GM21825 (cell line): ENCODE results near the gene CMIP.

ENCODE experiments used
- ATAC-seq: cut with Tn5 transposase; IDR thresholded peaks from one replicate; pipeline ENCODE4 v1.9.1; 2021; ENCODE audit warnings: mild to moderate bottlenecking, moderate library complexity; ENCODE audit not compliant: unreplicated experiment

Gene CMIP

DNA sequence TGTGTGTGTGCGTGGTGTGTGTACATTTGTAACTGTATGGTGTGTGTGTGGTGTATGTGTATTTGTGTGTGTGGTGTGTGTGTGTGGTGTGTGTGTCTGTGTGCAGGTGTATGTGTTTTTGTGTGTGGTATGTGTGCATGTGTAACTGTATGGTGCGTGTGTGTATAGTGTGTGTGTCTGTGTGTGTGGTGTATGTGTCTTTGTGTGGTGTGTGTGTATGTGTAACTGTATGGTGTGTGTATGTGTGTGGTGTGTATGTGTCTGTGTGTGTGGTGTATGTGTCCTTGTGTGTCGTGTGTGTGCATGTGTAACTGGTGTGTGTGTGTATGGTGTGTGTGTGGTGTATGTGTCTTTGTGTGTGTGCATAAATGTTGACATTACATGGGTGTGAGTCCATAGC is 170.8 kb downstream of the CMIP start:
- no peak for ATAC-seq

DNA sequence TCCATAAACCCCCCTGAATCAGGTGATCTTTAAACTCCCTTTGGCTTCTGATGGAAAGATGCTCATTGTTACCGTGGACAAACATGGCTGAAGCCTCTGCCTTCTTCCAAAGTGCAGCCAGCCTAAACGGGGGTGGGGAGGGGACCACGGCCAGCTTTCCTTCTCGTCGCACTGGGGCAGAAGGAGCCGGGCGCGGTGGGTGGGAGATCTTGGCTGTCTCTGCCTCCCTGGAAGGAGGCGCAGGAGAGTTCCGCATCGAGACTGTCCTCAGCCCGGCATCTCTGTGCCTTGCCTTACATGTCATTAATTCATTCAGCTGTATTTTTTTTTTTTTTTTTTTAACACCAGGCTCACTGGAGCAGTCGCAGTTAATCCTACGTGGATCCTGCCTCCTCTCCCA is 171.2 kb downstream of the CMIP start:
- no peak for ATAC-seq

DNA sequence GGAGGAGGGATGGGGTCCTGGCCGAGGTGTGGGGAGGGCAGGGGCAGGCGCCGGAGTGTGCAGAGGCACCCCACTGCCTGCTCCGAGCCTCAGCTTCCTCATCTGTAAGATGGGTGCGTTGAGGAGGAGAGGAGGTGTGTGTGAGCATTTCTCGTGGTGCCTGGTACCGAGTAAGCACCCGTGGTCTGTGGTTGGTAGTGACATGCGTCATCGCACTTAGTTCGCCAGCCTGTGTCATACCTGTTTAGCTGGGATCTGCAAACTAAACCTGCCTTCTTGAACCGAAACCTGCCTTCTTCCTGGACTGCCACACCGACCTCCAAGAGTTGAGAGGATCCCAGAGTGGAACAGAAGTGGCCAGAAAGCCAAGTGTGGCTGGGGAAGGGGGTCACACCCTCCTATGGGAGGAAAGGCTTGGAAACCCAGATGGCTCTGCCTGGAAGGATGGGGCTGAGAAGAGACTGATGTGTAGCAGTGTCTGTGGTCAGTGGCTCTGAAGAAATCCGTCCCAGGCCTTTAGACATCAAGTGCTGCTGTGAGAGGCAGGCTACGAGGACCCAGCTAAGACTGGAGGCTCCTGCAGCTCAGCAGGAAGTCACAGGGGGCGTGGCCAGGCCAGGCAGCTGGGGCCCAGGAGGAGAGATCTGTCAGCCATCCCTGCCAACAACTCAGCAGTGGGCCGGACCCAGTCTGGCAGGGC is 171.9 kb downstream of the CMIP start:
- ATAC-seq: peak; percentile 77

DNA sequence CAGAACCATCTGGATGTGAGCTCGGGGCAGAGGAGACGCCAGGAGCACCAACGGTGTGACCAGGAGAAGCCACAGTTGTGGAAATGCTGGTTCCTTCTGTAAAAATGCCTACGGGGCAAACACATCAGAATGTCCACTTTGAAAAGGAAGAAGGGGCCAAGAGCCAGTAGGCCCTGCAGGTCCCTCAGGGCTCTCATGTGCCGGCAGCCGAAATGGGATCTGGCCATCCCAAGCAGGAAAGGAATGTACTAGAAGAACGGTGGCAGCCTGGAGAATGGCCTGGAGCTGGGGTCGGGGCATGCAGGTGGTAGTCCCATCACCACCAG is 172.4 kb downstream of the CMIP start:
- no peak for ATAC-seq

DNA sequence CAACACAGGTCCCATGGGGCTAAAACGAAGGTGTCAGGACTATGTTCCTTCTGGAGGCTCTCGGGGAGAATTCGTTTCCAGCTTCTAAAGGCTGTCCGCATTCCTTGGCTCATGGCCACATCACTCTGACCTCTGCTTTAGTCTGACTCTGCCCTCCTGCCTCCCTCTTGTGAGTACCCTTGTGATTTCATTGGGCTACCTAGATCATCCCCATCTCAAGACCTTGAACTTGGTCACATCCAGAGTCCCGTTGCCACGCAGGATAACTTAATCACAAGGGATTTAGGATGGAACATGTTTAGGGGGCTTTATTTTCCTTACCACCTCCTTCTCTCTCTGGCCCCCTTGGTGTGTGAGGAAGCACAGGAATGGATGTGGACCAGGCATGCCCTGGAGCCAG is 173.6 kb downstream of the CMIP start:
- ATAC-seq: no peak

DNA sequence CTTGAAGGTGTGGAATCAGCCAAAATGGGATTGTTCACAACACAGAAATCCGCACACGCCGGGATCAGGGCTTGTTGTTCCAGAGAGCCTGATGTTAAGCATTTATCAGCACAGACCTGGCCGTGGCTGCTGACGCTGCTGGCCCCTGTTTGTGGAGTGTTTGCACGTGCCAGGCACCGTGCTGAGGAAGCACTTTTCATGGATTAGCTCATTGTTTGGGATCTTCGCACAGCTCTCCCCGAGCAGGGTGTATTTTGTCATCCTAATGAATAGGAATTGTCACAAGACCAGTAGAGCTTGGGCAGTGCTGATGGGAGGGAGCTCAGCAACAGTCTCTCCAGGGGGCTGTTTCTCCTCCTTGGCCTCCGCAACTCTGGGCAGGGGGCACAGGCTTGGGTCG is 174.1 kb downstream of the CMIP start:
- ATAC-seq: no peak

DNA sequence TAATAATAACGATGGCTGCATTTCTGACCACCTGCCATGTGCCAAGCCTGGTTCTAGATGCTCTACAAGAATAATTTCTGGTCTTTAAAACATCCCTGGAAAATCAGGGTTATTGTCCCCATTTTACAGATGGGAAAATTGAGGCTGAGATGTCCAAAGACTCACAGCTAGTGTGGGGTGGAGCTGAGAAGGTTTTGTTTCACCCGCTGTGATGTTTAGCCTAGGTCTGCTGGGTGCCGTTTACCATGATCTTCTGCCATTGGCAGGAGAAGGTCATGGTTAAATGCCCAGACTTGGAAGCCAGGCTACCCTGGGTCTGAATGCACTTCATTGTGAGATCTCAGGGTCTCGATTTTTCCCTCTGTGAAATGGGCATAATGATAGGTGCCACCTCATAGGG is 175.4 kb downstream of the CMIP start:
- no peak for ATAC-seq

DNA sequence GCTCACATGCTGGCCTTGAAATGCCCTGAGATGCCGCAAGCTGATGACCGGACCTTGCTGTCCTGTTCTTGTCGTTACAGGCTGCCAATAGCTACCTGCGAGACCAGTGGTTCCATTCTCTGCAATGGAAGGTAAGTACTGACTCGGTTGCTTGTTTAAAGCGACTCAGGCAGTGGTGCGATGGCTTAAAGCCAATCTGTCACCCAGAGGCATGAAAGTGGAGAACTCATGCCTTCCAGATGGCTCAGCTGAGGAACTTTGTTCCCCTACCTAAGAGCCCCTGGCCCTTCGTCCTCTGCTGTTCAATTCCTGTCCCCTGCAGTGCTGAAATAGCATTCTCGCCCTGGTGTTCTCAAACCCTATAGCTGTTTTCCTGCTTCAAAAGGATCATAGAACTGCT is 176.2 kb downstream of the CMIP start:
- ATAC-seq: no peak

DNA sequence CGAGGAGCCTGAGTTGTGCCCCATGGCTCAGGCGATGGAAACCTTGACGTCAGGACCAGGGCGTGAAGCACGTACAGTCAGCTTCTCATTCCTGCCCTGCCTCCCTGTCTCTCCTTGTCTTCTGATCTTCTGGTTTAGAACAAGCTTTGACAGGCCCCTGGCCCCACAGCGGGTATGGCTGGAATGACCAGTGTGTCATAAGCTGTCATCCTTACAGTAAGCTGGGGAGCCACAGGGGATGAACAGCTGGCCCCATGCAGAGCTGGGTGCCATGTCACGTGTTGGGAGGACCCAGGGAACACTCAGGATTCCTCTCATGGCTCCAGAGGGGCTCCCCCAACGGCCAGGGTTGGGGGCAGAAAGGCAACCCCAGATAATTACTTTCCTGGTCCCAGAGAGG is 176.9 kb downstream of the CMIP start:
- ATAC-seq: no peak

DNA sequence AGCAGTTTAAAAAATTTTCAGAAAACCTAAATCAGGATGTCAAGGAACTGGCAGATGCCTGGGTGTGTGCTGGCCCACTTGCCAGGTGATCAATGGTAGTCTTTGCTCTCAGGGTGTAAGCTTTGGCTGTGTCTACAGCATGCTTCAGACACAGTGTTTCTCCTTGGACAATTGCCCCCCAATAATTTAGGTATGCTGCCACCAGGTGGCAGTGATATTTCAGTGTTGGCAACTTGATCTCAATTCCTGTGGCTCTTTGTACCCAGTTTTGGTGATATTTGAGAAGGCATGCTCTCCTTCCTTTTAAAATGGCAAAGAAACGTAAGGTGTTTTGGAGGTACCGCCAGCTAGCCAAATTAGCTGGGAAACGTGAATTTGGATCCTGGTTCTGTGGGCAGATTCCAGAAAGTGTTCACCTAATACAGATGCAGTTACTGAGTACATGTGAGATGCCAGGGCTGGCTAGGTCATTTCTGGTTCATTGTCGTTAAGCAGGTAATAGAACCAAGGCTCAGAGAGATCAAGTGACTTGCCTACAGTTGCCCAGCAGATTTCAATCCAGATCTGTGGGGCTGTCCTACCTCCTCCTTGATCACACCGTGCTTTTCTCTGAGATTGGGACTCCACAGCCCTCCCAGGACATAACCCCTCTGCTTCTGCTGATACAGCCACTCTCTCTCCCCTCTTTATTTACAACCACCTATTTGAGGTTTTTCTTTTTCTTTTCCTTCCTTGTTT is 178.9 kb downstream of the CMIP start:
- no peak for ATAC-seq

DNA sequence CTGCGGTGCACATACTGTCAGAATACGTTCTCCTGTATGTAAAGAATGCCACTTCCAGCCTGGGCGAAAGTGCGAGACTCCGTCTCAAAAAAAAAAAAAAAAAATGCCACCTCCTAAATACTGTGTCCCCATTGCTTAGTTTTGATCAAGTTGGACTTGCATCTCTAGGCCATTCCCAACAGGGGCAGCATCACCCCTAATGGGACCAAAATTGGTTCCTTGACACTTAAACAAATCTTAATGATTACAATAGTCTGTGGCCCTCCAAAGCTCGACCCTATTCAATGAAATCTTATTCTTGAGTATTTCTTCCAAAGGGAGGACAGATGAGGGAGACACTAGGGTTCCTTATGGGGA is 179.8 kb downstream of the CMIP start:
- no peak for ATAC-seq

DNA sequence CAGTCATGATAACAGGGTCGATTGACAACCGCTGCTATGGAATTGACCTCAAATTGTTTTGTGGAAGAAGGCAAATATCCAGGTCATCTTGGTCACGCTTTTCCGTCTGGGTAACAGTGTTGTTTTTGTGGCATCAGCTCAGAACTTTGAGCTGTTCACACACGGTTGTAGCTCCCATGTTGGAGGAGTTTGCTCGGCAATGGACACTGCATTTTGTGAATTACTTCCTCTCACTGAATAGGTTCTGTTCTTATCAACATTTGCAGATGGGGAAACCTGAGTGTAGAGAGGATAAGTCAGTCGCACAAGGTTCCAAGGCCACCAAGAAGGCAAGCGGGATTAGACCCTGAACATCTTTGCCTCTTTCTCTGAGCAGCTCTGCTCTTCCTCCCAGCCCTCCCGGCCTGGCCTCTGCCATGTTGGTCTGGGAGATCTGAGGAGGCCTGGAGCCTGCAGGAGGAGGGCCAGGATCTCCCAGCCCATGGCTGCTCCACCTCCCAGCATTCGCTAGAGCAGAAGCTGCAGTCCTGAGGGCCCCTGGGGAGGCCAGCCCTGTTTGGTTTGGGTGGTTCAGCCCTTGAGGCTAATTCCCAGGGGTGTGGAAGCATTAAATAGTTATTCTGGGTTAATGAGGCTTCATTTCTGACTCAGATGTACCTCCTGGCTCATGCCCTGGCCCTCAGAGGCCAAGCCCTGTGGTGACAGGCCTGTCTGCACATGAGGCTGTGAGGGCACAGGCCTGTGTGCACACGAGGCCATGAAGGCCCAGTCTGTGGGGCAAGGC is 180.3 kb downstream of the CMIP start:
- ATAC-seq: no peak

DNA sequence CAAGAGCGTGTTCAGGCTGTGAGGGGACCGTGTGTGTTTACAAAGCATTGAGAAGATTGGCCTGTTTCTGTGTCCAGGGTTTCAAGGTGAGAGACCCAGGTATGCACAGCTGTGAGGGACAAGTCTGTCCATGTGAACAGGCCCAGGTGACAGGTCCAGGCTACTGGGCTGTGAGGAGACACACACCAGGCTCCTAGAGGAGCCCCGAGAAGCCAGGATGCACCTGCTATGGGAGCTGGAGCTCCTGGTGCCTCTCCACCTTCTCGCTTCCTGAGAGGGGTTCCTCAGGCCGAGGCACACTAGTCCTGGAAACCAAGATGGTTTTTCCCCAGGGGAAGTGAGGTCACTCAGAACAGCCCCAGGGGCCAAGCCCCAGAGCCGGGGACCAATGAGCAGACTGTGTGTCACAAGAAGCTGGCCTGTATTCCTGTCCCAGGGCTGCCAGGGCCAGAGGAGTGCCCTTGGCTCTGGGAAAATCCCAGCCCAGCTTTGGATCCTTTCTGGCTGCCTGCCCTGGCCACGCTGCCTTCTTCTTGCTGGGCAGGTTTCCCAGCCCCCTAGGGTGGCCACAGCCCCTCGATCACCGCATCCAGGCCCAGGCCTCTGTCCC is 181.0 kb downstream of the CMIP start:
- ATAC-seq: peak; percentile 53

DNA sequence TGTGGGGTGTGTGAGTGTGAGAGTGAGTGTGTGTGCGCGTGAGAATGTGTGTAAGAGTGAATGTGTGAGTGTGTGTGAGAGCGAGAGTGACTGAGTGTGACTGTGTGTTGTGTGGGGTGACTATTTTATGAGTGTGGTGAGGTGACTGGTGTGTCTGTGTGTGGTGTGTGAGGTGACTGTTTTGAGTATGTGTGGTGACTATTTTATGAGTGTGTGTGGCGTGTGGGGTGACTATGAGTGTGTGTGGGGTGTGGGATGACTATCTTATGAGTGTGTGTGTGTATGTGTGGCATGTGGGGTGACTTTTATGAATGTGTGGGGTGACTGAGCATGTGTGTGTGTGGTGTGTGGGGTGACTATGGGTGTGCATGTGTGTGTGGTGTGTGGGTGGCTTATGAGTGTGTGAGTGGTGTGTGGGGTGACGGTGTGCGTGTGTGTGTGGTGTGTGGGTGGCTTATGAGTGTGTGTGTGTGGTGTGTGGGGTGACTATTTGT is 181.6 kb downstream of the CMIP start:
- no peak for ATAC-seq

DNA sequence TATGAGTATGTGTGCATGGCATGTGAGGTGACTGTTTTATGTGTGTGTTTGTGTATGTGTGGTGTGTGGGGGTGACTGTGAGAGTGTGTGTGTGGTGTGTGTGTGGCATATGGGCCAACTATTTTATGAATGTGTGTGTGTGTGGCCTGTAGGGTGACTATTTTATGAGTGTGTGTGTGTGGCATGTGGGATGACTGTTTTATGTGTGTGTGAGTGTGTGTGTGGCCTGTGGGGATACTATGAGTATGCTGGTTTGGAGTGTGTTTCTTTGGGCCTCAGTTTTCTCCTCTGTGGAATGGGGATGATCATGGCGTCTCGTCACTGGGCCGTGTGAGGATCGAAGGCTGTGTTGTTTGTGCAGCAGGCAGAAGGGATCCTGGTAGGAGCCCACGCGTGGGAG is 182.4 kb downstream of the CMIP start:
- ATAC-seq: no peak

DNA sequence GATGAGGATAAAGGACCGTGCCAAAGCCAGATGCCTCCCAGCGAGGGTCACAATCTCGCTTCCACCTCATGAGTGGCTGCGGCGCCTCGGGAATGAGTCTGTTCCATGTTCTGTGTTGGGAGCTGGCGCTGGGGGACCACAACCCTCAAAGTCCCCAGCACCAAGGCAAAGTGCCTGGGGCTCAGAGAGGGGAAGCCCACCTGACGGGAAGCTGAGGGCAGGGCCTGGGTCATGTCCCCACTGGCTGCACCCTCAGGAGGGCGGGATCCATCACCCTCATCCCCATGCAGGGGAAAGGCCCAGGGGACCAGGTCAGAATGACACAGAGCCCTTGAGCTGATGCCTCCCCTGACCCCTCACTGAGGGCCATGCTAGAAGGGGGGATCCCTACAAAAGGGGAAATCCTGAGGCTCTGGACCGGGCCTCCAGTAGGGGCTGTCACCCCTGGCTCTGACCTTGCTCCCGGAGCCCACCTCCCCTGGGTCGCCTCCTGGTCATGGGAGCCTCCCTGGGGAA is 183.2 kb downstream of the CMIP start:
- ATAC-seq: no peak

DNA sequence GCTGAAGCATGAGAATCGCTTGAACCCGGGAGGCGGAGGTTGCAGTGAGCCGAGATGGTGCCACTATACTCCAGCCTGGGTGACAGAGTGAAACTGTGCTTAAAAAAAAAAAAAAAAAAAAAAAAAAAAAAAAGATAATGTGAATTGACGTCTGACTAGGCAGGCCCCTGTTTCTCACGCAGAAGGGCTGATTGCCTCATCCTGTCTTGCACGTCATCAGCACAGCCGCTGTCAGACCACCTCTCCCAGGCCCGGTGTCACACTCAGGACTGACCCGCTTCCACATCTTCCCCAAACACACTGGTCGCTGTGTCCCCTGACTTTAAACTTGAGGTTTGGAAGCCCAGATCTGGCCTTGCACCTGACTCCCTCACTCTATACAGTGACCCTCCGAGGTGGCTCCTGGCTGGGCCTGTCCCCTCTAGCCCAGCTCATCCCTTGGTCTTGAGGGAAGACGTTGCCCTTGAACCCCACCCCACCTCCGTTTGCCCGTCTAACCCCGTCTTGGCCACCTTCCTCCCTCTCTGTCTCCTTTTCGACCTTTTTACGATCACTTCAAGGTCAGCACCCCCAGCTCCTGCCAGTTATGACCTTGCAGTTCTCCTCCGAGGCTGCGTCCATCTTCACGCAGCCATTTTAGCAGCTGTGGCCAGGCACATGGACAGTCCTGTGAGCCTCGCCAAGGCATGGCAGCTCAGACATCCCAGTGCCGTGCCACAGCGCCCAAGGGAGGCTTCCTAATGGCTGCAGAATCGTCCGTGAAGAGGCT is 184.6 kb downstream of the CMIP start:
- ATAC-seq: no peak

DNA sequence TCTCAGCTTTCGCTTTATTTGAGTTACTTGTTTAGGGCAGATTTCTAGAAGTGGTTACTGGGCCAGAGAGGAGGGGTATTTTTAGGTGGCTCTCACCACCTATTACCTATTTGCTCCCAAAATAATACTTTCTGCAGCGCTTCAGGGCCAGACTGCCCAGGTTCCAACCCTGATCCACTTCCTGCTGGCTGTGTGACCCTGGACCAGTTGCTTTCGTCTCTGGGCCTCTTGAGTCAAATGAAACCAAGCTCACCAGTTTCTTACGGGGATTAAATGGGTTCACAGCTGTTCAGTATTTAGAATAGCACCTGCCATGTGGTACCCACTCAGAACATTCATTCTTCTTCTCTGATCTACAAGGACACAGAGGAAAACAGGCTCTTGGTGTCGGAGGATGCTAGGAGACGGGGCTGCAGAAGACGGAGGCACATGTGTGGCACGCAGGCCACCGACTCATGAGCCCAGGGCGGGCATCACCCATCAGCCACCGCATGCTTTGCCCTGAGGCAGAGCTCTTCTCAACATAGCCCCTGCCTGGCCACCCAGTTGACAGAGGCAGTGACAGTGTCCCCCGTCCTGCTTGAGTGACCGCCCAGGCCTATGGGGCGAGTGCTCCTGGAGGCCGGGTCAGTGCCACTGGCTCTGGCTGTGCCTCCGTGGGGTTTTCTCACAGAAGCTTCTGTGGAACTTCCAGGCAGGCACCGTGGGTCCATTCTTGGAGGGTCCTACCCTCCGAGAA is 185.5 kb downstream of the CMIP start:
- ATAC-seq: no peak

DNA sequence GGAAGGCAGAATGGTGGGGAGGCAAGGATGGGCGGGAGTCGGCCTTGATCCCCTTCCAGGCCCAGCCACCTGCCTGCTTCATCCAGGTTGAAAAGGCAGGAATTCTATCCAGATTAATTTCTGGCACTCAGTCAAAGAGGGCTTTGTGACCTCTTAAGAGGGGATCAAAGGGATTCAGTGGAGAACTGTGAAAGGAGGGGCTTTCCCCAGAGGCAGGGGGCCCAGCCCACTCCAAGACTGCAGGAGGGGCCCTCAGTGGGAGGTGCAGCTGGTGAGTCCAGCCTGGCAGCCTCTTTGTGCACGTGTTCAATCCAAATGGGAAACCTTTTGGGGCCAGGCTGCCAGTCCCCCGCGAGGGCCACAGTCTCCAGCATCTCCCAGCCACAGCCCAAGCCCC is 186.0 kb downstream of the CMIP start:
- ATAC-seq: no peak
